Measurements from ENCODE around the gene GVQW3. TPM values are rescaled to one million over a fixed set of nuclear protein-coding genes. Genes with fewer than 3 reads are reported as not detected.
"Not testable (repeated sequence)": the region's sequence is repeated elsewhere in the genome, so short reads cannot be mapped to it uniquely, and the experiment has no call there.

Gene GVQW3
- polyA plus RNA-seq, 3 donors from 2014 or later = 0.13 to 1.3 (median 1.0) TPM

DNA sequence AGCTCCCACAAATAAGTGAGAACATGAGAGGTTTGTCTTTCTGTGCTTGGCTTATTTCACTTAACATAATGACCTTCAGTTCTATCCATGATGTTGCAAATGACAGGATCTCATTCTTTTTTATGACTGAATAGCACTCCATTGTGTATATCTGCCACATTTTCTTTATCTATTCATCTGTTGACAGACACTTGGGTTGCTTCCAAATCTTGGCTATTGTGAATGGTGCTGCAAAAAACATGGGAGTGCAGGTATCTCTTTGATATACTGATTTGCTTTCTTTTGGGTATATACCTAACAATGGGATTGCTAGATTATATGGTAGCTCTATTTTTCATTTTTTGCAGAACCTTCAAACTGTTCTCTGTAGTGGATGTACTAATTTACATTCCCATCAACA, 13.3 kb downstream of the GVQW3 start:
- Mint-ChIP-seq H3K9me3 (no peaks in the 10 kb centered on the region), H3K27ac (no peak overlapping the region), H3K27me3 (ENCODE audit: low read depth in 3 of 3) (peaks cover 0 to 2% (median 0%) of the 10 kb centered on the region in 3 donors), H3K4me1 (no peaks in the 10 kb centered on the region), H3K36me3 (peaks cover 0 to 4% (median 0%) of the 10 kb centered on the region in 3 donors), H3K4me3 (no peak overlapping the region)
- no peak for DNase-seq

DNA sequence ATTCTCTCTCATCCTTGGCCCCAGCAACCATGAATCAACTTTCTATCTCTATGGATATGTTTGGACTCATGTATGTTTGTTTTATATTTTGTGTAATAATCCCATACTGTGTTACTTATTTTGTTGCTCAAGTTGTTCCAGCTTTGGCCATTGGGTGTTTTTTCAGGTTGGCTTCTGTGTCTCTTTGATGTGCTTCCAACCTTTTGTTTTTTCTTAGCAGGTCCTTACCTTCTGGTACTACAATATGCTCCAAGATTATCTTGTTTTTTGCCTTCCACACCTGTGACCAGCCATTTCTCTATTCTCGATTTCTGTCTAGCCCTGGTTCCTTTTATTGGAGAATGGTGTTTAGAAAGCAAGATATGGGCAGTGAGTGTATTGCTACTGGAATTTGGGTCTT, 14.2 kb downstream of the GVQW3 start:
- Mint-ChIP-seq H3K27ac (no peak overlapping the region), H3K36me3 (peaks cover 0 to 4% (median 0%) of the 10 kb centered on the region in 3 donors)

DNA sequence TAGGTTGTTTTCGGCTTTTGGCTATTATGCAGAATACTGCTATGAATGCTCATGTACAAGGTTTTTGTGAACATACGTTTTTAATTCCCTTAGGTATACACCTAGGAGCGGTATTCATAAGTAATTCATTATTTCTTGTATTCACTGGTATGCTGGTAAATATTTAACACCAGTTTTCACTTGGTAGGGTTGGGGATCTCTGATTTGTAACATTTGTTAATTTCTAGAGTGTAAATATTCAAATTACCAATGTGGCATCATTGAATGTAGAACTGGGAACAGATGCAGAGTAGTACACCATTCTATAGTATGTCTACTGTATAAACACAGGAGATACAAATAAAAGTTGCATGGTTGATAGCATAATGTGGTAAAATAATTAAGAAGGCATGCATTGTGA, 16.3 kb downstream of the GVQW3 start:
- no peak for DNase-seq
- H3K4me1 Mint-ChIP-seq = no peaks in the 10 kb centered on the region
- H3K9me3 Mint-ChIP-seq = no peaks in the 10 kb centered on the region
- no peak overlapping the region for H3K4me3 Mint-ChIP-seq
- H3K36me3 Mint-ChIP-seq = peaks cover 0 to 4% (median 0%) of the 10 kb centered on the region in 3 donors
- H3K27ac Mint-ChIP-seq = no peak overlapping the region
- H3K27me3 Mint-ChIP-seq (ENCODE audit: low read depth in 3 of 3) = peaks cover 0 to 4% (median 2%) of the 10 kb centered on the region in 3 donors

More for the DNA sequence above, 14.2 kb downstream of the GVQW3 start:
- no peak overlapping the region for H3K4me3 Mint-ChIP-seq
- no peak for DNase-seq
- no peaks in the 10 kb centered on the region for H3K4me1 Mint-ChIP-seq
- peaks cover 0 to 2% (median 2%) of the 10 kb centered on the region in 3 donors for H3K27me3 Mint-ChIP-seq (ENCODE audit: low read depth in 3 of 3)
- no peaks in the 10 kb centered on the region for H3K9me3 Mint-ChIP-seq

DNA sequence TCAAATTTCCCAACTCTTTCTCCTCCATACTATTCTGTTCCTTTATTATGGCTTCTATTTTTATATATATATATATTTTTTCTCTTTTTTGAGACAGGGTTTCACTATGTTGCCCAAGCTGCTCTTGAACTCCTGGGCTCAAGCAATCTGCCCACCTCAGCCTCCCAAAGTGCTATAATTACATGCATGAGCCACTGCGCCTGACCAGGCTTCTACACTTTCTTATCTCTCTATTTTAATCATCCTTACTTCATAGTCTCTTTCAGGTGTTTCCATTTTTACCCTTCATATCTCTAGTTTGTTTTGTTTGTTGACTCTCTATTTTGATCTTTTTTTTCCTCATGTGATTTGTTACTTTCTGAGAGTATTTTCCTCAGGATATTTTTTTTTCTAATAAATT, 19.8 kb downstream of the GVQW3 start:
- no peak overlapping the region for H3K27ac Mint-ChIP-seq
- no peaks in the 10 kb centered on the region for H3K9me3 Mint-ChIP-seq
- H3K4me3 Mint-ChIP-seq = no peak overlapping the region
- H3K36me3 Mint-ChIP-seq = peaks cover 0 to 7% (median 0%) of the 10 kb centered on the region in 3 donors
- H3K27me3 Mint-ChIP-seq (ENCODE audit: low read depth in 3 of 3) = peaks cover 0 to 4% (median 2%) of the 10 kb centered on the region in 3 donors
- DNase-seq = no peak
- H3K4me1 Mint-ChIP-seq = no peaks in the 10 kb centered on the region

DNA sequence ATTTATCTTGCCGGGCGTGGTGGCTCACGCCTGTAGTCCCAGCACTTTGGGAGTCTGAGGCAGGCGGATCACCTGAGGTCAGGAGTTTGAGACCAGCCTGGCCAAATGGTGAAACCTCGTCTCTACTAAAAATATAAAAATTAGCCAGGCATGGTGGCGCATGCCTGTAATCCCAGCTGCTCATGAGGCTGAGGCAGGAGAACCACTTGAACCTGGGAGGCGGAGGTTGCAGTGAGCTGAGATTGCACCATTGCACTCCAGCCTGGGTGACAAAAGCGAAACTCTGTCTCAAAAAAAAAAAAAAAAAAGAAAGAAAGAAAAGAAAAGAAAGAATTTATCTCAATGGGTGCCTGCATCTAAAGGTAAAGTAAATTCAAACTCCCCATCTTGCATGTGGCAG, 20.4 kb downstream of the GVQW3 start:
- DNase-seq; H3K27me3 Mint-ChIP-seq (ENCODE audit: low read depth in 3 of 3); H3K27ac Mint-ChIP-seq; H3K4me1 Mint-ChIP-seq; H3K36me3 Mint-ChIP-seq; H3K4me3 Mint-ChIP-seq; H3K9me3 Mint-ChIP-seq: not testable (repeated sequence)

DNA sequence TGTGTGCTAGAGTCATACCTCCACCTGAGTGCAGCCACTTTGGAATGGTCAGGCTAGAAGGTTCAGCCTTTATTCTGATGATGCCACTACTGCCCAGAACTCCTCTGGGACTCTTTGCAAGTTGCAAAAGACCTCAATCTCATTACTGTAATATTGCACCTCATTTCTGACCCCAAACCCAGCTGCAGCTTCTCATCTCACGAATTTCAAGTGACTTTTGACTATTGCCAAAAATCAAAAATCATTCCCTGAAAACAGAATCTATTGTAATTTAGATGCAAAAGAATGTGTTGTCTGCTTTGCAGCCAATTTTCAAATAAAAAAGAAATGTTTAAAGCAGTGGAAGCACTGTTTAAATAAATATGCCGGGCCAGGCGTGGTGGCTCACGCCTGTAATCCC, 25.2 kb downstream of the GVQW3 start:
- Mint-ChIP-seq H3K27ac (no peak overlapping the region), H3K4me1 (no peaks in the 10 kb centered on the region), H3K36me3 (peaks cover 0 to 4% (median 0%) of the 10 kb centered on the region in 3 donors), H3K4me3 (no peak overlapping the region), H3K27me3 (ENCODE audit: low read depth in 3 of 3) (peaks cover 0 to 4% (median 0%) of the 10 kb centered on the region in 3 donors), H3K9me3 (no peaks in the 10 kb centered on the region)
- no peak for DNase-seq

DNA sequence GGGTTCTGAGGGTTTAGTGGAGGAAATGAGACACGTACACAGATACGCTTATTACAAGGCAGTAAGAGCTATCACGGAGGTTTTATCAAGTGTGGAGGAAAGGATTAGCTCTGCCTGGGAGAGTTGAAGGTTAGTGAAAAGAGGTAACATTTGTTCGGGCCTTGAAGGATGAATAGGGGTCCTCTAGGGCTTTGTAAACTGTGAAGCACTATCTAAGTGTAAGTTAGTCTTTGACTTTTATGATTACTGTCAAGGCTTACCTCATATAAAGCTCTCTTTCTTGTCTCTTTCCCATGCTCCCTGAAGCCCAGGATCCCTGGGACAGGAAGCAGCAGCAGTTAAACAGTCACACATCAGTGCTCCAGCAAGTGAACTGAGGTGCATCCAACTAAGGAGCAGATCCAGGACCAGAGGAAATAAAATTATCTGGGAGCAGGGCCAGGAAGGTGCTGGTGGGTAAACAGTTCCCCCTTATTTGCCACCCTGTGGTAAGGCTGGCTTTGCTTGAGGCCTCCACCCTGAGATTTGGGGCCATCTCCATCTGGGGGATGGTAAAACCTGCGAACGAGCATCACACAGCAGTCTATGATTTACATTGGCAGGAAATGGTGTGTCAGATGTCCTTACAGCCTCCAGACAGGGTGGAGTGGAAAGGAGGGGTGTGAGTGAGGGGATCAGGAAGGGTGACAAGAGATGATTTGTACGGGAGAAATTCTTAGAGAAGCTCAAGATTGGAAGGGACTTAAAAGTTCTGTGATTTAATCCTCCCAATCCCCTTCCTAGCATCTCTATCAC, 27.2 kb downstream of the GVQW3 start:
- H3K9me3 Mint-ChIP-seq = no peaks in the 10 kb centered on the region
- H3K27ac Mint-ChIP-seq = peak overlapping the region in 1 of 6 donors; percentile 55

DNA sequence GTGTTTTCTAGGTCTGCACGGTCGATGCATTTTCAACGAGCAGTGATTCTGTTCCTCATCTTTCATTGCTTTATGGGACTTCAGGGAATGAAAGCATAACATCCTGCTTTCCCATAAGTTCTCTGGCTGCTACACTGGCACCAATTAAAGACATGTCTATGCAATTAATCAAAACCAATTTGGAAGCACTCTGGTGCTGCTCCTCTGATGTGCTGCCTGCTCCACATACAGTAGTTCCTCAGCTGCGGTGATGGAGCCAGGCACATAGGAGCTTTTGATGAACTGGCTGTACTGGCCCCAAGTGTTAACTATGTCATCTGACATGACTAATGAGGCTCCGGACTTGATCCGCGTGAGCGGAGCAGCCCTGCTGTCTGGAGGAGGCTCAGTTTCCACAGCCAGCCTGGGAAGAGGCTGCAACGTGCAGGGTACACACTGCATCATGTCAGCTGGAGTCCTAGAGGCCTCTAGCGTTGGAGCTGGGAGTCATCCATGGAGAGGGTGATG, 29.8 kb downstream of the GVQW3 start:
- no peaks in the 10 kb centered on the region for H3K9me3 Mint-ChIP-seq
- H3K27ac Mint-ChIP-seq = no peak overlapping the region
- peaks cover 3 to 9% (median 4%) of the 10 kb centered on the region in 3 donors for H3K27me3 Mint-ChIP-seq (ENCODE audit: low read depth in 3 of 3)
- DNase-seq = no peak
- no peaks in the 10 kb centered on the region for H3K4me1 Mint-ChIP-seq
- no peaks in the 10 kb centered on the region for H3K36me3 Mint-ChIP-seq
- H3K4me3 Mint-ChIP-seq = no peak overlapping the region

More for the DNA sequence above, 27.2 kb downstream of the GVQW3 start:
- no peaks in the 10 kb centered on the region for H3K4me1 Mint-ChIP-seq
- H3K4me3 Mint-ChIP-seq = no peak overlapping the region
- peaks cover 0 to 5% (median 3%) of the 10 kb centered on the region in 3 donors for H3K27me3 Mint-ChIP-seq (ENCODE audit: low read depth in 3 of 3)
- H3K36me3 Mint-ChIP-seq = peaks cover 0 to 4% (median 0%) of the 10 kb centered on the region in 3 donors
- DNase-seq = no peak

DNA sequence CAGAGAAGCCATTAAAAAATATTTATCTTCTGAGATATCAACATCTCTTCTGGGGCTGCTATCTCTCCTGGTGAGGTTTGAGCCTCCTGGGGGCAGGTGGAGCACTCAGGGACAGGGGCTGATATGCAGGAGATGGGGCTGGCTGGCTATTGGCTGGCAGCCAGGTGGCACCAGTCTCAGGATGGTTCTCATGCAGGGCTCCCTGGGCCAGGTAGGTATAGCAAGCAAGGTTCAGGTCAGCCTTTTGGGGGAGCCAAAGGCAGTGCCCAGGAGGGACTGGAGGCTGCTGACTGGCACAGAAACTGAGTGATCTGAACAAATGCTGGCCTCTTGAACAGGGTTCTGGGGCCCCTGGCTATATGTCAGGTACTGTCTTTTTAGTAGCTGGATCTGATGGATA, 34.0 kb downstream of the GVQW3 start:
- no peak overlapping the region for H3K4me3 Mint-ChIP-seq
- no peaks in the 10 kb centered on the region for H3K4me1 Mint-ChIP-seq
- H3K36me3 Mint-ChIP-seq = no peaks in the 10 kb centered on the region
- H3K9me3 Mint-ChIP-seq = no peaks in the 10 kb centered on the region
- no peak overlapping the region for H3K27ac Mint-ChIP-seq
- peaks cover 6 to 9% (median 8%) of the 10 kb centered on the region in 3 donors for H3K27me3 Mint-ChIP-seq (ENCODE audit: low read depth in 3 of 3)
- no peak for DNase-seq

DNA sequence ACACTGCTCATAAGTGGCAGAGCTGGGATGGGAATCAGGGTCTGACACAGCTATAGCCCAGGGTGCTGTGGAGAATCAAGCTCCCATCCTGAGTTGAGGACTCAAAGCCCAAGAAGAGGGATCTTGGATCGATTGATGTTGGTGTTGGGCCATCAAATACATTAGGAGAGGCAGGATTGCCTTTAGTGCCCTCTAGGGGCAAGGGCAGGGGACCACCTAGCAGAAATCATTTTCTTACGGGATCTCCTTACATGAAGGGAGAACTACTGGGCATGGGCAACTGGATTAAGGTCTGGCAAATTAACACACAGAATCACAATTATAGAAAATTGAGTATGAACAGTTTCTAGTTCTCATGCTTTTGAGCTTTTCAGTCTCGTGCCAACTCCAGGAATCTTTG, 38.8 kb downstream of the GVQW3 start:
- Mint-ChIP-seq H3K27me3 (ENCODE audit: low read depth in 3 of 3) (peaks cover 4 to 9% (median 4%) of the 10 kb centered on the region in 3 donors), H3K4me3 (no peak overlapping the region), H3K9me3 (no peaks in the 10 kb centered on the region), H3K27ac (no peak overlapping the region), H3K36me3 (no peaks in the 10 kb centered on the region), H3K4me1 (no peaks in the 10 kb centered on the region)
- DNase-seq = peak in 1 of 3 donors; percentile 3

DNA sequence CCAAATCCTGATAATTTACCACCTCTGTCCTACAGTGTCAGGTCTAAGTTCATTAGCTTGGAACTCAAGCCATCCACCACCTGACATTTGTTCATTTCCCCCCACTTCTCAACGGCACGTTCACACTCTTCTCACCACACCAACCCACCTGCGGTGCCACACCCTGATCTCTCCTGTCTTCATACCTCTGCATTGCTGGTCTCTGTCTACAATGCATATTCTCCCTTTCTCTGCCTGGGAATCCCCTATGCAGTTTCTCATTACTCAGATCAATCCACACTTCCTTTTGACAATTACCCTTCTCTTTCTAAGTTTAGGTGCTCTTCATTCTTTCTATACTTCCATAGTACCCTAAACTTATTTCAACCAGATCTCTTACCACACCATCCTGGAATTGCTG, 43.3 kb downstream of the GVQW3 start:
- Mint-ChIP-seq H3K36me3 (no peaks in the 10 kb centered on the region), H3K27ac (no peak overlapping the region), H3K4me1 (no peaks in the 10 kb centered on the region), H3K27me3 (ENCODE audit: low read depth in 3 of 3) (peaks cover 2 to 9% (median 4%) of the 10 kb centered on the region in 3 donors), H3K9me3 (no peaks in the 10 kb centered on the region), H3K4me3 (no peak overlapping the region)
- no peak for DNase-seq

DNA sequence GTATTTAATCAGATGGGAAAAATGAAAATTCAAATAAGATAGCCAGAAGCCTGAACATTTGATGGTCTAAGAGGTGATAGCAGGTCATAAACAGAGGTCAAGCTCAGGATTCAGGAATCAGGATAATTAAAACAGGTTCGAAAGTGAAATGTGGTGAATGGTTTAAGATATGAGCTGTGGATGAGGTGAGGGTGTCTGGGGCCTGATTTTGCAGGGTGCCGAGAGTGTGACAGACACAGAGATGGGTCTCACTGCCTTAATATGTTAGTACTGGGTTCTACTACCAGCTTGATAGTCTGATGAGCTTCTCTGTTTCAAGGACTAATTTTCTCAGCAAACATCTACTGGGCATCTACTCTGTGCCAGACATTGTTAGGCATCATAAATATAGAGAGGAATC, 43.8 kb downstream of the GVQW3 start:
- Mint-ChIP-seq H3K36me3 (no peaks in the 10 kb centered on the region), H3K27ac (no peak overlapping the region)

DNA sequence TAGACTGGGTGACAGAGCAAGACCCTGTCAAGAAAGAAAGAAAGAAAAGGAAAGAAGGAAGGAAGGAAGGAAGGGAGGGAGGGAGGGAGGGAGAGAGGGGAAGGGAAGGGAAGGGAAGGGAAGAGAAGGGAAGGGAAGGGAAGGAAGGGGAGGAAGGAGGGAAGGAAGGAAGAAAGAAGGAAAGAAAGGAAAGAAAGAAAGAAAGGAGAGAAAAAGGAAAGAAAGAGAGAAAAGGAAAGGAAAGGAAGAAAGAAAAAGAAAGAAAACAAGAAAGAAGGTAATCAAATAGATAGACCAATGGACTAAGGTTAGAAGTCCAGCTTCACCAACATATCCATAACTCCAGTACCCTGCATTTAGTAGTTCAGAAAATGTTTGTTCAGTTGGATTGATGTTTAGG, 45.5 kb downstream of the GVQW3 start:
- no peak for DNase-seq
- Mint-ChIP-seq H3K27ac (no peak overlapping the region), H3K36me3 (no peaks in the 10 kb centered on the region), H3K9me3 (no peaks in the 10 kb centered on the region), H3K27me3 (ENCODE audit: low read depth in 3 of 3) (peaks cover 2 to 9% (median 4%) of the 10 kb centered on the region in 3 donors), H3K4me3 (no peak overlapping the region), H3K4me1 (no peaks in the 10 kb centered on the region)

More for the DNA sequence above, 43.8 kb downstream of the GVQW3 start:
- H3K9me3 Mint-ChIP-seq = no peaks in the 10 kb centered on the region
- no peak for DNase-seq
- peaks cover 2 to 9% (median 4%) of the 10 kb centered on the region in 3 donors for H3K27me3 Mint-ChIP-seq (ENCODE audit: low read depth in 3 of 3)
- H3K4me1 Mint-ChIP-seq = no peaks in the 10 kb centered on the region
- H3K4me3 Mint-ChIP-seq = no peak overlapping the region

DNA sequence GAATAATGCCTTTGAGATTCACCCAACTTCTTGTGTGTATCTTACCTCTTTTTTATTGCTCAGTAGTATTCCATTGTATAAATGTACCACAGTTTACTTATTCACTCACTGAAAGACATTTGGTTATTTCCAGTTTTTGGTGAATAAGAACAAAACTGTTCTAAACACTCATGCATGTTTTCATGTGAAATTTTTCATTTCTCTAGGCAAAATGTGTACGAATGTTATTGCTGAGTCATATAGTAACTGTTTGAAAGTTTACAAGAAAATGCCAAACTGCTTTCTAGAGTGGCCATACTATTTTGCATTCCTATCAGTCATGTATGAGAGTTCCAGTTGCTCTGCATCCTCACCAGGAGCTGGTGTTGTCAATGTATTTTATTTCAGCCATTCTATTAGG, 54.9 kb downstream of the GVQW3 start:
- no peaks in the 10 kb centered on the region for H3K9me3 Mint-ChIP-seq
- no peak overlapping the region for H3K4me3 Mint-ChIP-seq
- H3K4me1 Mint-ChIP-seq = no peaks in the 10 kb centered on the region
- H3K27ac Mint-ChIP-seq = no peak overlapping the region
- H3K27me3 Mint-ChIP-seq (ENCODE audit: low read depth in 3 of 3) = peaks cover 0 to 7% (median 0%) of the 10 kb centered on the region in 3 donors
- H3K36me3 Mint-ChIP-seq = peaks cover 0 to 4% (median 0%) of the 10 kb centered on the region in 3 donors
- no peak for DNase-seq
